Hepatocyte (in vitro differentiated cells): Measurements from ENCODE around the gene SGPP2. TPM values are rescaled to one million over a fixed set of nuclear protein-coding genes. Genes with fewer than 3 reads are reported as not detected.
"Not testable (repeated sequence)": the region's sequence is repeated elsewhere in the genome, so short reads cannot be mapped to it uniquely, and the experiment has no call there.

ENCODE experiments used
- DNase-seq: peaks from one replicate; pipeline ENCODE4 v3.0.0-alpha.2; 2016; ENCODE audit warnings: low spot score
- H2AFZ ChIP-seq: fragments of 200-600 bp; sonication (generic); 2 replicates; pipeline ENCODE4 v1.6.0; 2016; ENCODE audit warnings: antibody characterized with exemption, mild to moderate bottlenecking
- H3K27ac ChIP-seq: fragments of 200-600 bp; sonication (generic); 2 replicates; pipeline ENCODE4 v1.5.1; 2016; ENCODE audit warnings: mild to moderate bottlenecking
- H3K27me3 ChIP-seq: fragments of 200-600 bp; sonication (generic); 2 replicates; pipeline ENCODE4 v1.6.1; 2016
- H3K36me3 ChIP-seq: fragments of 200-600 bp; sonication (generic); replicated peaks from 2 replicates; pipeline ENCODE4 v1.5.1; 2016; ENCODE audit warnings: low read depth; ENCODE audit not compliant: insufficient read depth
- H3K4me1 ChIP-seq: fragments of 200-600 bp; sonication (generic); 2 replicates; pipeline ENCODE4 v1.5.1; 2016; ENCODE audit warnings: mild to moderate bottlenecking, moderate library complexity; ENCODE audit not compliant: insufficient read depth
- H3K4me2 ChIP-seq: fragments of 200-600 bp; sonication (generic); 2 replicates; pipeline ENCODE4 v1.6.0; 2016
- H3K4me3 ChIP-seq: fragments of 200-600 bp; sonication (generic); 2 replicates; pipeline ENCODE4 v1.5.1; 2016; ENCODE audit warnings: mild to moderate bottlenecking
- H3K79me2 ChIP-seq: fragments of 200-600 bp; sonication (generic); 2 replicates; pipeline ENCODE4 v1.6.0; 2017; ENCODE audit warnings: mild to moderate bottlenecking
- H3K9me2 ChIP-seq: fragments of 200-600 bp; sonication (generic); replicated peaks from 2 replicates; pipeline ENCODE4 v1.6.0; 2017; ENCODE audit warnings: mild to moderate bottlenecking; ENCODE audit not compliant: insufficient read depth
- H3K9me3 ChIP-seq: fragments of 200-600 bp; sonication (generic); 2 replicates; pipeline ENCODE4 v1.5.1; 2016; ENCODE audit warnings: low read depth, mild to moderate bottlenecking
- H4K20me1 ChIP-seq: fragments of 200-600 bp; sonication (generic); 2 replicates; pipeline ENCODE4 v1.6.0; 2016; ENCODE audit warnings: mild to moderate bottlenecking; ENCODE audit not compliant: insufficient read depth, poor library complexity, severe bottlenecking
- EZH2 ChIP-seq: fragments of 200-600 bp; sonication (generic); IDR thresholded peaks from 2 replicates; pipeline ENCODE4 v1.6.1; 2016; ENCODE audit warnings: antibody characterized with exemption, mild to moderate bottlenecking, borderline replicate concordance
- EZH2phosphoT487 ChIP-seq: fragments of 200-600 bp; sonication (generic); IDR thresholded peaks from one replicate; pipeline ENCODE4 v1.6.1; 2018; ENCODE audit warnings: antibody characterized with exemption, mild to moderate bottlenecking, low read depth, moderate library complexity; ENCODE audit not compliant: unreplicated experiment, severe bottlenecking
- WGBS: methylation state at CpG from one replicate; pipeline ENCODE4 v1.1.6; 2016; ENCODE audit warnings: low lambda C conversion rate; ENCODE audit errors: missing lambda C conversion rate; 5-methylcytosine and 5-hydroxymethylcytosine counted together
- polyA plus RNA-seq: library from polyadenylated mRNA; unstranded; fragments of >200 nt; fragmentation: Nextera tagmentation; extraction: Ambion mirVana; gene quantifications from 2 replicates; pipeline ENCODE4 v1.2.1, GENCODE V29; 2016
- total RNA-seq: library from RNA; depleted of rRNA; stranded (reverse); fragments of >200 nt; gene quantifications from 2 replicates; pipeline ENCODE4 v1.2.3, GENCODE V29; 2014
- TF ChIP-seq, protein P1 (sequence below): fragments of 200-600 bp; sonication (generic); IDR thresholded peaks from 2 replicates; pipeline ENCODE4 v1.5.1; 2016; ENCODE audit warnings: antibody characterized with exemption, mild to moderate bottlenecking; ENCODE audit not compliant: poor library complexity

The SGPP2 gene
- total and polyA plus RNA-seq, 2 experiments from 2014 or later: 1.4 to 1.8 TPM

DNA sequence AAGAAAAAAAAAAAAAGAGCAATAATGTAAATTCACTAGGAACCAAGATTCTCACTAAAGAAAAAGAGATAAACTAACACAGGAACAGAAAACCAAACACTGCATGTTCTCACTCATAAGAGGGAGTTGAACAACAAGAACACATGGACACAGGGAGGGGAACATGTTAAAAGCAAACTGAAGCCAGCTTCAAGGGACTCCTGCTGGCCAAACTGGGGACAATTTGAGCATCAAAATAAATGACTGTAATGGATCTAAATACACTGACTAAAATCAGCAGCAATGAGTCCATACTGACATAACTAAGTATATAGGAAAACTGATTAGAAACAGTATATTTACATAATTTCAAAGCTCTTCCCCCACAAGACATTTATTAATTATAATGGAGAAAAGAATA is 158.6 kb downstream of the SGPP2 start:
- TF ChIP-seq, protein P1, sequence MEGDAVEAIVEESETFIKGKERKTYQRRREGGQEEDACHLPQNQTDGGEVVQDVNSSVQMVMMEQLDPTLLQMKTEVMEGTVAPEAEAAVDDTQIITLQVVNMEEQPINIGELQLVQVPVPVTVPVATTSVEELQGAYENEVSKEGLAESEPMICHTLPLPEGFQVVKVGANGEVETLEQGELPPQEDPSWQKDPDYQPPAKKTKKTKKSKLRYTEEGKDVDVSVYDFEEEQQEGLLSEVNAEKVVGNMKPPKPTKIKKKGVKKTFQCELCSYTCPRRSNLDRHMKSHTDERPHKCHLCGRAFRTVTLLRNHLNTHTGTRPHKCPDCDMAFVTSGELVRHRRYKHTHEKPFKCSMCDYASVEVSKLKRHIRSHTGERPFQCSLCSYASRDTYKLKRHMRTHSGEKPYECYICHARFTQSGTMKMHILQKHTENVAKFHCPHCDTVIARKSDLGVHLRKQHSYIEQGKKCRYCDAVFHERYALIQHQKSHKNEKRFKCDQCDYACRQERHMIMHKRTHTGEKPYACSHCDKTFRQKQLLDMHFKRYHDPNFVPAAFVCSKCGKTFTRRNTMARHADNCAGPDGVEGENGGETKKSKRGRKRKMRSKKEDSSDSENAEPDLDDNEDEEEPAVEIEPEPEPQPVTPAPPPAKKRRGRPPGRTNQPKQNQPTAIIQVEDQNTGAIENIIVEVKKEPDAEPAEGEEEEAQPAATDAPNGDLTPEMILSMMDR: peak; percentile 13
- TF ChIP-seq EZH2phosphoT487: no peak
- Histone ChIP-seq H3K27me3 (no peaks in the 10 kb centered on the region), H3K4me3 (no peak overlapping the region)

DNA sequence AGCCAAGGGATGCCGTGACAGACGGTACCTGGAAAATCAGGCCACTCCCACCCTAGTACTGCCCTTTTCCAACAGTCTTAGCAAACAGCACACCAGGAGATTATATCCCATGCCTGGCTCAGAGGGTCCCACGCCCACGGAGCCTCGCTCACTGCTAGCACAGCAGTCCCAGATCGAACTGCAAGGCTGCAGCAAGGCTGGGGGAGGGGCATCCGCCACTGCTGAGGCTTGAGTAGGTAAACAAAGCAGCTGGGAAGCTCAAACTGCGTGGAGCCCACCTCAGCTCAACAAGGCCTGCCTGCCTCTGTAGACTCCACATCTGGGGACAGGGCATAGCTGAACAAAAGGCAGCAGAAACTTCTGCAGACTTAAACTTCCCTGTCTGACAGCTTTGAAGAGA is 160.2 kb downstream of the SGPP2 start:
- H3K4me1 ChIP-seq, H3K4me2 ChIP-seq, H3K36me3 ChIP-seq, H3K27me3 ChIP-seq, H4K20me1 ChIP-seq, H3K27ac ChIP-seq, H3K9me3 ChIP-seq, H2AFZ ChIP-seq, H3K9me2 ChIP-seq, DNase-seq, H3K4me3 ChIP-seq, H3K79me2 ChIP-seq: not testable (repeated sequence)
- 96% methylated on average over 8 of the region's 8 CpGs for WGBS

More for the DNA sequence above, 158.6 kb downstream of the SGPP2 start:
- H3K79me2 ChIP-seq: no peaks in the 10 kb centered on the region
- no peaks in the 10 kb centered on the region for H3K36me3 ChIP-seq
- no peak overlapping the region for H3K27ac ChIP-seq
- H2AFZ ChIP-seq: no peak overlapping the region
- H3K9me2 ChIP-seq: no peaks in the 10 kb centered on the region
- H3K4me2 ChIP-seq: no peak overlapping the region
- H3K4me1 ChIP-seq: no peaks in the 10 kb centered on the region
- H3K9me3 ChIP-seq: no peaks in the 10 kb centered on the region
- DNase-seq: no peak
- no peaks in the 10 kb centered on the region for H4K20me1 ChIP-seq

DNA sequence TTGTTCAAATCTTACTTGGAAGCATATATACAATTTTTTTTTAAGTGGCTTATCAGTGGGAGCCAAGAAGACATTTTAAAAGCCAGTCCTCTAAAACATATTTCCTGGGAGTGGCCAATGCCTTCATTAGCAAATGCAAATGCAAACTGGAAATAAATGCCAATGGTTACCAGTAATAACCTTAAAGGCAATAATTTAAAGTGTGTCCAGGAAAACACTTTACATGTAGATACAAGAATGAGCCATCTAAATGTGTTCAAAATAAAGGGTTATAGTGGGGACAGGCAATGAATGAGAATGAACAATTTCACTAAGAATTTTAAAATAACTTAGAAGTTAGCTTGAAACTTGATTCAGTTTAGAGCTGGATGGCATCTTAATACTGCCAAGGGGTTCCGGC is 167.3 kb downstream of the SGPP2 start:
- H3K36me3 ChIP-seq: no peaks in the 10 kb centered on the region
- no peak overlapping the region for H3K27ac ChIP-seq
- no peak for DNase-seq
- H3K4me3 ChIP-seq: no peak overlapping the region
- 95% methylated on average over 1 of the region's 1 CpG for WGBS
- peaks cover 3% of the 10 kb centered on the region for H3K4me1 ChIP-seq
- no peaks in the 10 kb centered on the region for H3K9me2 ChIP-seq
- H3K79me2 ChIP-seq: no peaks in the 10 kb centered on the region
- TF ChIP-seq EZH2 (no peak), EZH2phosphoT487 (no peak)
- TF ChIP-seq, protein P1: no peak
- no peak overlapping the region for H2AFZ ChIP-seq
- H4K20me1 ChIP-seq: no peaks in the 10 kb centered on the region
- H3K9me3 ChIP-seq: no peaks in the 10 kb centered on the region
- H3K27me3 ChIP-seq: no peaks in the 10 kb centered on the region
- no peak overlapping the region for H3K4me2 ChIP-seq

DNA sequence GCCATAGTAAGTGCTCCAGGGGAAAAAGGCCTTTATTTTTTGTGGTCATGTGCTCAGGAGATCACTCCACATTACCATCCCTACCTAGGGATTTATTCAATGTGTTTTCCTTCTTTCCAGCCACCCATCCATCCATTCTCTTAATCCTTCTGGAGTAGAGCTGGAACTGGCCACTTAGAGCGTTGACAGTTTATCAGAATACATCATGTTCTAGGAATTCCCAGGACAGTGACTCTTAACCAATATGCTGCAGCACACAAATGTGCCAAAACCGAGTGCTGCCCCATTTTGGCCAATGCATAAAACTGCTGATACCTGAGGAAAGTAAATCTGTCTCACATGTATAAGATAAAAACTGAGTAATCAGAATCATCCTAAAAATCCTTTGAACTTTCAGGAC is 167.8 kb downstream of the SGPP2 start:
- H3K9me3 ChIP-seq: no peaks in the 10 kb centered on the region
- no peak for DNase-seq
- 87% methylated on average over 2 of the region's 2 CpGs for WGBS
- no peaks in the 10 kb centered on the region for H3K27me3 ChIP-seq
- no peak overlapping the region for H2AFZ ChIP-seq
- no peaks in the 10 kb centered on the region for H4K20me1 ChIP-seq
- H3K79me2 ChIP-seq: no peaks in the 10 kb centered on the region
- TF ChIP-seq, protein P1: no peak
- TF ChIP-seq EZH2: no peak
- no peak for TF ChIP-seq EZH2phosphoT487
- H3K27ac ChIP-seq: no peak overlapping the region
- no peaks in the 10 kb centered on the region for H3K36me3 ChIP-seq
- no peaks in the 10 kb centered on the region for H3K9me2 ChIP-seq
- H3K4me3 ChIP-seq: no peak overlapping the region
- H3K4me2 ChIP-seq: no peak overlapping the region
- peaks cover 3% of the 10 kb centered on the region for H3K4me1 ChIP-seq
